H9 (cell line): ENCODE measurements around the gene TCEAL3. TPM values are rescaled to one million over a fixed set of nuclear protein-coding genes. Genes with fewer than 3 reads are reported as not detected.

Experiments
- DNase-seq: peaks from one replicate; pipeline ENCODE4 v3.0.0-alpha.2; 2017
- H2AFZ ChIP-seq: one replicate; pipeline ENCODE4 v1.6.1; 2013; ENCODE audit warnings: mild to moderate bottlenecking, low read length, control low read depth, moderate library complexity
- H2AK5ac ChIP-seq: 2 replicates; pipeline ENCODE4 v1.6.1; 2013; ENCODE audit warnings: low read length, control low read depth, mixed read lengths; ENCODE audit not compliant: insufficient read length
- H2BK120ac ChIP-seq: one replicate; pipeline ENCODE4 v1.6.1; 2013; ENCODE audit warnings: low read depth, mild to moderate bottlenecking, low read length, control low read depth, inconsistent platforms; ENCODE audit not compliant: poor library complexity, severe bottlenecking
- H2BK12ac ChIP-seq: 2 replicates; pipeline ENCODE4 v1.6.1; 2013; ENCODE audit warnings: low read length, control low read depth, mixed read lengths, low read depth; ENCODE audit not compliant: insufficient read length
- H2BK15ac ChIP-seq: 2 replicates; pipeline ENCODE4 v1.6.1; 2013; ENCODE audit warnings: low read depth, low read length, control low read depth
- H2BK20ac ChIP-seq: one replicate; pipeline ENCODE4 v1.6.1; 2013; ENCODE audit warnings: low read depth, mild to moderate bottlenecking, low read length, control low read depth, inconsistent platforms; ENCODE audit not compliant: poor library complexity, severe bottlenecking
- H2BK5ac ChIP-seq: 2 replicates; pipeline ENCODE4 v1.6.1; 2013; ENCODE audit warnings: low read length, control low read depth, mixed read lengths; ENCODE audit not compliant: insufficient read length
- H3K14ac ChIP-seq: 2 replicates; pipeline ENCODE4 v1.6.1; 2013; ENCODE audit warnings: low read length, control low read depth; ENCODE audit not compliant: insufficient read depth
- H3K18ac ChIP-seq: 2 replicates; pipeline ENCODE4 v1.6.1; 2013; ENCODE audit warnings: low read depth, mild to moderate bottlenecking, mixed read lengths, low read length, control low read depth; ENCODE audit not compliant: insufficient read length
- H3K23ac ChIP-seq: 2 replicates; pipeline ENCODE4 v1.6.1; 2013; ENCODE audit warnings: low read length, control low read depth, mixed read lengths, low read depth; ENCODE audit not compliant: insufficient read length
- H3K23me2 ChIP-seq: 2 replicates; pipeline ENCODE4 v1.6.1; 2013; ENCODE audit warnings: low read depth, mild to moderate bottlenecking, mixed read lengths, low read length, control low read depth; ENCODE audit not compliant: insufficient read length, poor library complexity, severe bottlenecking
- H3K27ac ChIP-seq: 2 replicates; pipeline ENCODE4 v1.5.1; 2013; ENCODE audit warnings: low read length, control low read depth, mixed read lengths, low read depth; ENCODE audit not compliant: insufficient read length
- H3K27me3 ChIP-seq: 2 replicates; pipeline ENCODE4 v1.6.1; 2013; ENCODE audit warnings: low read length, control low read depth, inconsistent platforms; ENCODE audit not compliant: insufficient read depth
- H3K4ac ChIP-seq: 2 replicates; pipeline ENCODE4 v1.6.1; 2013; ENCODE audit warnings: low read depth, mild to moderate bottlenecking, control low read depth, inconsistent platforms, low read length, moderate library complexity
- H3K4me1 ChIP-seq: 2 replicates; pipeline ENCODE4 v1.6.1; 2013; ENCODE audit warnings: low read length, control low read depth, inconsistent platforms; ENCODE audit not compliant: insufficient read depth
- H3K4me2 ChIP-seq: 2 replicates; pipeline ENCODE4 v1.6.1; 2013; ENCODE audit warnings: low read length, control low read depth, mixed read lengths; ENCODE audit not compliant: insufficient read length, insufficient read depth
- H3K56ac ChIP-seq: 2 replicates; pipeline ENCODE4 v1.6.1; 2013; ENCODE audit warnings: low read depth, mild to moderate bottlenecking, mixed read lengths, low read length, control low read depth; ENCODE audit not compliant: insufficient read length
- H3K79me1 ChIP-seq: 2 replicates; pipeline ENCODE4 v1.6.1; 2013; ENCODE audit warnings: low read depth, mild to moderate bottlenecking, moderate library complexity, low read length, control low read depth, inconsistent platforms; ENCODE audit not compliant: insufficient read depth, poor library complexity, severe bottlenecking
- H3K79me2 ChIP-seq: 2 replicates; pipeline ENCODE4 v1.6.1; 2013; ENCODE audit warnings: low read length, control low read depth, inconsistent platforms; ENCODE audit not compliant: insufficient read depth
- H3K9ac ChIP-seq: 2 replicates; pipeline ENCODE4 v1.6.1; 2013; ENCODE audit warnings: low read length, control low read depth, mixed read lengths; ENCODE audit not compliant: insufficient read length; ENCODE audit errors: extremely low read depth
- H3K9me3 ChIP-seq: one replicate; pipeline ENCODE4 v1.6.1; 2013; ENCODE audit warnings: low read depth, low read length, inconsistent platforms; ENCODE audit not compliant: control insufficient read depth
- H3T11ph ChIP-seq: one replicate; pipeline ENCODE4 v1.6.1; 2013; ENCODE audit warnings: mild to moderate bottlenecking, low read length, control low read depth, inconsistent platforms
- H4K20me1 ChIP-seq: one replicate; pipeline ENCODE4 v1.6.1; 2013; ENCODE audit not compliant: control insufficient read depth, insufficient read length, insufficient read depth
- H4K5ac ChIP-seq: 2 replicates; pipeline ENCODE4 v1.6.1; 2013; ENCODE audit warnings: low read depth, mild to moderate bottlenecking, mixed read lengths, low read length, control low read depth; ENCODE audit not compliant: insufficient read length
- H4K8ac ChIP-seq: replicated peaks from 2 replicates; pipeline ENCODE4 v1.6.1; 2013; ENCODE audit warnings: low read length, control low read depth, mixed read lengths, low read depth; ENCODE audit not compliant: insufficient read length
- H4K91ac ChIP-seq: 2 replicates; pipeline ENCODE4 v1.6.1; 2013; ENCODE audit warnings: low read depth, mild to moderate bottlenecking, moderate library complexity, mixed read lengths, low read length, control low read depth; ENCODE audit not compliant: insufficient read length
- H3K27ac Mint-ChIP-seq, 3 experiments: 2 replicates in 2 of 3; 3 replicates in 1 of 3; pipeline ENCODE4 v1.8.0; 2020 to 2021; ENCODE audit warnings: mixed read lengths in 3 of 3, mild to moderate bottlenecking in 1 of 3, moderate library complexity in 1 of 3
- H3K27me3 Mint-ChIP-seq: 2 replicates; pipeline ENCODE4 v1.8.0; 2021; ENCODE audit warnings: low read depth, mild to moderate bottlenecking, moderate library complexity, mixed read lengths
- H3K36me3 Mint-ChIP-seq, 3 experiments: 2 replicates in 2 of 3; 3 replicates in 1 of 3; pipeline ENCODE4 v1.8.0; 2020 to 2021; ENCODE audit warnings: low read depth in 3 of 3, mixed read lengths in 3 of 3; ENCODE audit not compliant: insufficient read depth in 1 of 3
- H3K4me1 Mint-ChIP-seq, 2 experiments: 2 replicates each; pipeline ENCODE4 v1.8.0; 2020; ENCODE audit warnings: mixed read lengths in 2 of 2
- H3K4me3 Mint-ChIP-seq, 2 experiments: 2 replicates in 1 of 2; 3 replicates in 1 of 2; pipeline ENCODE4 v1.8.0; 2020 to 2021; ENCODE audit warnings: mild to moderate bottlenecking in 2 of 2, mixed read lengths in 2 of 2, moderate library complexity in 1 of 2
- H3K9me3 Mint-ChIP-seq, 2 experiments: 2 replicates in 1 of 2; 3 replicates in 1 of 2; pipeline ENCODE4 v1.8.0; 2020; ENCODE audit warnings: mild to moderate bottlenecking in 2 of 2, mixed read lengths in 2 of 2, moderate library complexity in 1 of 2
- WGBS: extraction: QIAGEN DNeasy Blood & Tissue Kit; methylation state at CpG from one replicate; pipeline ENCODE4 v1.1.7; 2013; ENCODE audit warnings: missing lambda C conversion rate, low lambda C conversion rate, mixed read lengths; ENCODE audit not compliant: insufficient read length; ENCODE audit errors: extremely low coverage; 5-methylcytosine and 5-hydroxymethylcytosine counted together
- long read RNA-seq: library from polyadenylated mRNA; unstranded; transcript quantifications from one replicate; pipeline ENCODE4 v2.0.0, GENCODE V29; 2020
- total RNA-seq: library from RNA; stranded (reverse); gene quantifications from 2 replicates; pipeline ENCODE4 v1.2.1, GENCODE V29; 2021
- TF ChIP-seq, protein P1 (sequence below): fragments of 200-600 bp; sonication (generic); conservative IDR thresholded peaks from 3 replicates; pipeline ENCODE4 v1.8.0; 2021; ENCODE audit warnings: antibody characterized with exemption, mild to moderate bottlenecking

TCEAL3 gene, protein sequence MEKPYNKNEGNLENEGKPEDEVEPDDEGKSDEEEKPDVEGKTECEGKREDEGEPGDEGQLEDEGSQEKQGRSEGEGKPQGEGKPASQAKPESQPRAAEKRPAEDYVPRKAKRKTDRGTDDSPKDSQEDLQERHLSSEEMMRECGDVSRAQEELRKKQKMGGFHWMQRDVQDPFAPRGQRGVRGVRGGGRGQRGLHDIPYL
- total RNA-seq = 10.3 and 11.1 TPM in 2 replicates
- long read RNA-seq, transcript TCEAL3-201 (3 exons, 1,124 nt) = minor isoform, 6 of 27 reads
- long read RNA-seq, transcript TCEAL3-202 (3 exons, 1,113 nt) = major isoform, 20 of 27 reads
- long read RNA-seq, partial matches to known transcripts = 0 of 27 reads
- long read RNA-seq, other reads (novel, unspliced or antisense) = 1 of 27 reads

DNA sequence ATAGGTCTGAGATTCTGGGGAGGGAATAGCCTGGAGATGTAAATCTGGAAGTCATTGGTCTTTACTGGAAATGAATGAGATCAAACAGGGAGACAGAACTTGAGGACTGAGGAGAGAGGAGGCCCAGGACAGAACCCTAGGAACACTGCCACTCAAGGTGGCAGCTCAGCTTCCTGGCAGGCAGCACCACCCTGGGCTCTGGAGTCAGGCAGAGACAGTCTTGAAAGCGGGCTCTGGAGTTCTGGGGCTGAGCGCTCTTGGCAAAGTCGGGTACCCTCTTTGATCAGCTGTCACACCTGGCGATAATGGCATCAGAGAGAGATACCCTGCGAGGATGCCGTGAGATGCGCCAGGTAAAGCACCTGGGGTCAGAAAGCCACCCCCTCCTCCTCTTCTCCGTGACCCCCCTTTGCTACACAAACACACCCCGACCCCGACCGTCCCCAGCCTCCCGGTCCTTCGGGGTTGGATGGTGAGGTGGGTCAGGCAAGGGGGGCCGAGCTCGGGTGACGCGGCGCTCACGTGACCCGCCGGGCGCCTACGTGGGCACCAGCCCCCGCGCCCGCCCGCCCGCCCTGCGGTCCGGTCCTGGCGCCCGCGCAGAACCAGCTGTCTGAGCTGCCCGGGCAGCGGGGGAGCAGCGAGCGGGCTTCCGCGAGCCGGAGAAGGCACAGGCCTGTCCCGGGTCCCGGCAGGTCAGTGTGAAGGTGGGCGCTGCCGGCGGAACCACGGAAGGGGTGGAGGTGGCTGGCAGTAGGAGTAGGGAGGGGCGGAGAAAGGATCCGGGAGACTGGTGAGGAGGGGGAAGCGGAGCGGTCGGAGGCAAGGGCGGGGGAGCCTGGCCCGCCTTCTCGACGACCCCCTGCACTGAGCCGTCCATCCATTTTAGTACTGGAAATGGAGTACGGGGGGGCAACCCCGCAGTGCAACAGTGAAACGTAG lies at the start of gene TCEAL3:
Gene TCEAL3, plus strand, starts transcription at position 600 of the 942 bp plus-strand sequence. CDS start 1,102 bp downstream, outside the sequence.
- no peak within 1 kb of the TSS for H4K91ac ChIP-seq
- peak; percentile 82 for DNase-seq
- peaks cover 0 to 7% (median 5%) of the 10 kb centered on the region in 3 experiments; a peak in 4 of 7 replicates for H3K36me3 Mint-ChIP-seq
- H3T11ph ChIP-seq = no peak within 1 kb of the TSS
- no peak within 1 kb of the TSS for H4K8ac ChIP-seq
- no peak within 1 kb of the TSS for H3K18ac ChIP-seq
- H2BK15ac ChIP-seq = no peak within 1 kb of the TSS
- TF ChIP-seq, protein P1, sequence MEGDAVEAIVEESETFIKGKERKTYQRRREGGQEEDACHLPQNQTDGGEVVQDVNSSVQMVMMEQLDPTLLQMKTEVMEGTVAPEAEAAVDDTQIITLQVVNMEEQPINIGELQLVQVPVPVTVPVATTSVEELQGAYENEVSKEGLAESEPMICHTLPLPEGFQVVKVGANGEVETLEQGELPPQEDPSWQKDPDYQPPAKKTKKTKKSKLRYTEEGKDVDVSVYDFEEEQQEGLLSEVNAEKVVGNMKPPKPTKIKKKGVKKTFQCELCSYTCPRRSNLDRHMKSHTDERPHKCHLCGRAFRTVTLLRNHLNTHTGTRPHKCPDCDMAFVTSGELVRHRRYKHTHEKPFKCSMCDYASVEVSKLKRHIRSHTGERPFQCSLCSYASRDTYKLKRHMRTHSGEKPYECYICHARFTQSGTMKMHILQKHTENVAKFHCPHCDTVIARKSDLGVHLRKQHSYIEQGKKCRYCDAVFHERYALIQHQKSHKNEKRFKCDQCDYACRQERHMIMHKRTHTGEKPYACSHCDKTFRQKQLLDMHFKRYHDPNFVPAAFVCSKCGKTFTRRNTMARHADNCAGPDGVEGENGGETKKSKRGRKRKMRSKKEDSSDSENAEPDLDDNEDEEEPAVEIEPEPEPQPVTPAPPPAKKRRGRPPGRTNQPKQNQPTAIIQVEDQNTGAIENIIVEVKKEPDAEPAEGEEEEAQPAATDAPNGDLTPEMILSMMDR = no peak
- peak within 1 kb of the TSS; percentile 82 to 88 for H3K4me3 Mint-ChIP-seq
- H3K23ac ChIP-seq = no peak within 1 kb of the TSS
- peaks cover 10% of the 10 kb centered on the region for H3K27me3 Mint-ChIP-seq
- H3K9me3 Mint-ChIP-seq = peaks cover 0 to 41% of the 10 kb centered on the region in 2 experiments; a peak in 2 of 5 replicates
- H2AK5ac ChIP-seq = no peak within 1 kb of the TSS
- no peaks in the 10 kb centered on the region for H3K9me3 ChIP-seq
- no peak within 1 kb of the TSS for H4K5ac ChIP-seq
- H2BK20ac ChIP-seq = no peak within 1 kb of the TSS
- H3K23me2 ChIP-seq = peaks cover 11% of the 10 kb centered on the region
- H3K14ac ChIP-seq = peak within 1 kb of the TSS; percentile 63; the same call in 1 of the 2 replicates
- no CpG with 5 or more reads among the region's 59 CpGs for WGBS
- H2AFZ ChIP-seq = no peak within 1 kb of the TSS
- no peak within 1 kb of the TSS for H3K4ac ChIP-seq
- no peak within 1 kb of the TSS for H3K56ac ChIP-seq
- H3K79me1 ChIP-seq = no peaks in the 10 kb centered on the region
- H4K20me1 ChIP-seq = no peaks in the 10 kb centered on the region
- H3K4me1 Mint-ChIP-seq = peaks cover 7 to 9% of the 10 kb centered on the region in 2 experiments
- H3K9ac ChIP-seq = peak within 1 kb of the TSS; percentile 53
- no peak within 1 kb of the TSS for H2BK5ac ChIP-seq
- peak within 1 kb of the TSS; percentile 65 for H3K4me2 ChIP-seq
- no peaks in the 10 kb centered on the region for H3K4me1 ChIP-seq
- no peak within 1 kb of the TSS for H3K27ac ChIP-seq
- H3K27me3 ChIP-seq = no peaks in the 10 kb centered on the region
- H3K79me2 ChIP-seq = no peaks in the 10 kb centered on the region
- H3K27ac Mint-ChIP-seq = peak within 1 kb of the TSS in 2 of 3 experiments; percentile 53 to 64; a peak in 3 of 7 replicates
- no peak within 1 kb of the TSS for H2BK120ac ChIP-seq
- H2BK12ac ChIP-seq = no peak within 1 kb of the TSS
